Muscle layer of colon (tissue), 2 donors: ENCODE results near the gene PDLIM7.
A peak's percentile ranks its signal among the peaks of the same experiment; 100 is the strongest.

Experiments used
- H3K27ac ChIP-seq: one replicate; pipeline ENCODE4 v1.7.0; 2013; ENCODE audit warnings: low read depth, mild to moderate bottlenecking, low read length, moderate library complexity
- H3K27me3 ChIP-seq, 2 donors: one replicate each; pipeline ENCODE4 v1.7.0; 2013; ENCODE audit warnings: low read length in 2 of 2, mild to moderate bottlenecking in 2 of 2; ENCODE audit not compliant: insufficient read depth in 2 of 2, control insufficient read depth in 1 of 2
- H3K36me3 ChIP-seq: one replicate; pipeline ENCODE4 v1.7.0; 2013; ENCODE audit warnings: mild to moderate bottlenecking, low read length; ENCODE audit not compliant: insufficient read depth
- H3K4me1 ChIP-seq: one replicate; pipeline ENCODE4 v1.7.0; 2013; ENCODE audit warnings: mild to moderate bottlenecking, low read length; ENCODE audit not compliant: insufficient read depth
- H3K4me3 ChIP-seq, 2 donors: one replicate each; pipeline ENCODE4 v1.7.0; 2013; ENCODE audit warnings: low read length in 2 of 2, low read depth in 1 of 2, mild to moderate bottlenecking in 1 of 2, moderate library complexity in 1 of 2
- H3K9ac ChIP-seq: one replicate; pipeline ENCODE4 v1.7.0; 2013; ENCODE audit warnings: low read length
- H3K9me3 ChIP-seq: one replicate; pipeline ENCODE4 v1.7.0; 2013; ENCODE audit warnings: mild to moderate bottlenecking, low read length
- donor health status: abdominal sarcoma.
- donor health status: Adenocarcinoma of cecum.

PDLIM7 gene

GRCh38 chr5:177476531-177477233 is 20.7 kb downstream of the PDLIM7 start:
- Histone ChIP-seq H3K27me3 (no peaks in the 10 kb centered on the region), H3K4me1 (peaks cover 74% of the 10 kb centered on the region), H3K27ac (peak overlapping the region; percentile 17), H3K9me3 (no peaks in the 10 kb centered on the region), H3K36me3 (peaks cover 2% of the 10 kb centered on the region), H3K4me3 (no peak overlapping the region), H3K9ac (no peak overlapping the region)

- Histone ChIP-seq H3K27me3 (no peaks in the 10 kb centered on the region), H3K9ac (no peak overlapping the region), H3K36me3 (no peaks in the 10 kb centered on the region), H3K9me3 (no peaks in the 10 kb centered on the region), H3K27ac (peak overlapping the region; percentile 55), H3K4me1 (peaks cover 77% of the 10 kb centered on the region), H3K4me3 (no peak overlapping the region)
These were observed 21.6 kb downstream of the PDLIM7 start for GRCh38 chr5:177475563-177476427.

GRCh38 chr5:177474846-177475562 is 22.4 kb downstream of the PDLIM7 start:
- no peaks in the 10 kb centered on the region for H3K27me3 ChIP-seq
- H3K9ac ChIP-seq, result no peak overlapping the region
- no peaks in the 10 kb centered on the region for H3K9me3 ChIP-seq
- no peak overlapping the region for H3K4me3 ChIP-seq
- no peaks in the 10 kb centered on the region for H3K36me3 ChIP-seq
- H3K27ac ChIP-seq, result peak overlapping the region; percentile 55
- peaks cover 82% of the 10 kb centered on the region for H3K4me1 ChIP-seq

- peak overlapping the region; percentile 73 for H3K27ac ChIP-seq
- no peak overlapping the region for H3K4me3 ChIP-seq
- no peaks in the 10 kb centered on the region for H3K9me3 ChIP-seq
- H3K9ac ChIP-seq, result no peak overlapping the region
- no peaks in the 10 kb centered on the region for H3K36me3 ChIP-seq
- peaks cover 74% of the 10 kb centered on the region for H3K4me1 ChIP-seq
- H3K27me3 ChIP-seq, result no peaks in the 10 kb centered on the region
These were observed 23.4 kb downstream of the PDLIM7 start for GRCh38 chr5:177474002-177474476.

GRCh38 chr5:177473443-177474001 is 23.9 kb downstream of the PDLIM7 start, which contains the start of gene DBN1:
Gene DBN1 (minus strand): TSS chr5:177473634. CDS start chr5:177473521, 113 bp downstream.
- peak within 1 kb of the TSS; percentile 78 for H3K27ac ChIP-seq
- H3K9me3 ChIP-seq, result no peaks in the 10 kb centered on the region
- H3K4me3 ChIP-seq, result peak within 1 kb of the TSS; percentile 72 to 90
- no peaks in the 10 kb centered on the region for H3K36me3 ChIP-seq
- H3K27me3 ChIP-seq, result no peaks in the 10 kb centered on the region
- H3K9ac ChIP-seq, result peak within 1 kb of the TSS; percentile 53
- peaks cover 69% of the 10 kb centered on the region for H3K4me1 ChIP-seq

GRCh38 chr5:177472460-177473442 is 24.7 kb downstream of the PDLIM7 start:
- H3K27me3 ChIP-seq, result no peaks in the 10 kb centered on the region
- peaks cover 61% of the 10 kb centered on the region for H3K4me1 ChIP-seq
- no peaks in the 10 kb centered on the region for H3K36me3 ChIP-seq
- H3K4me3 ChIP-seq, result peak overlapping the region; percentile 72 to 90
- no peaks in the 10 kb centered on the region for H3K9me3 ChIP-seq
- H3K9ac ChIP-seq, result peak overlapping the region; percentile 53
- peak overlapping the region; percentile 78 for H3K27ac ChIP-seq

- H3K27ac ChIP-seq, result peak overlapping the region; percentile 78
- peaks cover 53% of the 10 kb centered on the region for H3K4me1 ChIP-seq
- no peaks in the 10 kb centered on the region for H3K9me3 ChIP-seq
- peaks cover 5% of the 10 kb centered on the region for H3K36me3 ChIP-seq
- H3K9ac ChIP-seq, result peak overlapping the region; percentile 53
- H3K4me3 ChIP-seq, result peak overlapping the region; percentile 72 to 90
- no peaks in the 10 kb centered on the region for H3K27me3 ChIP-seq
These were observed 25.6 kb downstream of the PDLIM7 start for GRCh38 chr5:177471610-177472356.

GRCh38 chr5:177470759-177471536 is 26.5 kb downstream of the PDLIM7 start:
- Histone ChIP-seq H3K27ac (no peak overlapping the region), H3K36me3 (peaks cover 13% of the 10 kb centered on the region), H3K9me3 (no peaks in the 10 kb centered on the region), H3K9ac (no peak overlapping the region), H3K4me3 (peak overlapping the region in 1 of 2 donors; percentile 72), H3K27me3 (no peaks in the 10 kb centered on the region), H3K4me1 (peaks cover 45% of the 10 kb centered on the region)

- Histone ChIP-seq H3K36me3 (peaks cover 22% of the 10 kb centered on the region), H3K9ac (no peak overlapping the region), H3K27me3 (no peaks in the 10 kb centered on the region), H3K4me3 (no peak overlapping the region), H3K9me3 (no peaks in the 10 kb centered on the region), H3K4me1 (peaks cover 35% of the 10 kb centered on the region), H3K27ac (peak overlapping the region; percentile 68)
These were observed 27.5 kb downstream of the PDLIM7 start for GRCh38 chr5:177469750-177470525.
